Adrenal gland (tissue), 19 donors: ENCODE results near the gene ZNF543. TPM values are rescaled to one million over a fixed set of nuclear protein-coding genes. Genes with fewer than 3 reads are reported as not detected.

Experiments used
- DNase-seq, 7 donors: peaks; one replicate each; pipeline ENCODE4 v3.0.0-alpha.2; 2019 to 2020
- H3K27ac ChIP-seq, 5 donors: fragments of 200-600 bp; sonication (generic) in 4 of 5; 1 replicate in 3 of 5; 2 replicates in 2 of 5; pipeline versions ENCODE4 v1.5.1 to v1.8.0; 2016 to 2020; ENCODE audit warnings: mild to moderate bottlenecking in 1 of 5
- H3K27me3 ChIP-seq: fragments of 200-600 bp; 2 replicates; pipeline ENCODE4 v1.8.0; 2021
- H3K36me3 ChIP-seq, 2 donors: fragments of 200-600 bp; replicated peaks in 1 of 2; 1 replicate in 1 of 2; 2 replicates in 1 of 2; pipeline versions ENCODE4 v1.5.1 to v1.8.0; 2018 to 2022
- H3K4me1 ChIP-seq, 2 donors: fragments of 200-600 bp; replicated peaks in 1 of 2; 1 replicate in 1 of 2; 2 replicates in 1 of 2; pipeline versions ENCODE4 v1.5.1 to v1.8.0; 2018 to 2021
- H3K4me3 ChIP-seq, 4 donors: fragments of 200-600 bp; sonication (generic) in 3 of 4; one replicate each; pipeline ENCODE4 v1.5.1; 2016 to 2018
- H3K9me3 ChIP-seq, 3 donors: fragments of 200-600 bp; sonication (generic) in 1 of 3; replicated peaks in 1 of 3; 1 replicate in 2 of 3; 2 replicates in 1 of 3; pipeline versions ENCODE4 v1.5.1 to v1.8.0; 2016 to 2021
- CTCF ChIP-seq, 6 experiments: fragments of 450-650 bp in 4 of 6; fragments of 200-600 bp in 2 of 6; sonication (generic) in 1 of 6; IDR thresholded peaks; 1 replicate in 5 of 6; 2 replicates in 1 of 6; pipeline versions ENCODE4 v1.5.1 to v1.8.0; 2016 to 2021; ENCODE audit warnings: antibody characterized with exemption in 6 of 6, mild to moderate bottlenecking in 2 of 6, moderate library complexity in 1 of 6
- POLR2A ChIP-seq, 2 donors: fragments of 450-650 bp; IDR thresholded peaks; one replicate each; pipeline ENCODE4 v1.6.1; 2017; ENCODE audit warnings: antibody characterized with exemption in 2 of 2, mild to moderate bottlenecking in 2 of 2, moderate library complexity in 1 of 2
- WGBS, 4 donors: extraction: QIAGEN DNeasy Blood & Tissue Kit in 2 of 4; methylation state at CpG; one replicate each; pipeline versions ENCODE4 v1.1.5 to v1.1.7; 2013 to 2017; 5-methylcytosine and 5-hydroxymethylcytosine counted together
- intact Hi-C, 2 donors: fragments of 100-400 bp; cut with DNase I; formaldehyde crosslinking; loops; one replicate each; pipeline versions ENCODE4 v1.14.1 to v1.15.0; 2022 to 2023
- long read RNA-seq, 10 donors: library from polyadenylated mRNA in 3 of 10; unstranded in 2 of 10; stranded (forward) in 1 of 10; transcript quantifications; one replicate each; pipeline ENCODE4 v2.0.0 and lab custom pipeline, GENCODE V29; 2021 to 2026
- polyA plus RNA-seq, 3 donors: library from polyadenylated mRNA; stranded (reverse); fragments of 200-250 nt in 2 of 3; fragments of 350-450 nt in 1 of 3; fragmentation: Illumina TruSeq in 1 of 3; extraction: RNeasy Lipid Tissue Mini Kit (QIAGEN cat#74804) in 1 of 3; gene quantifications; one replicate each; pipeline ENCODE4 v1.2.3, GENCODE V29; 2013 to 2014
- total RNA-seq, 9 donors: library from RNA; depleted of rRNA in 4 of 9; stranded (reverse); fragments of >200 nt in 4 of 9; fragments of 120-200 nt in 1 of 9; fragmentation: NEBNext Ultra II Directional in 1 of 9; extraction: Animal tissue kit (Norgen Biotek cat#: 25700) in 1 of 9; gene quantifications; one replicate each; pipeline versions ENCODE4 v1.1.0 to v1.2.4, GENCODE V29; 2013 to 2023
- donor health status: healthy with polysubstance abuse.
- donor health status: Bipolar disorder and iron deficiency.
- donor health status: DM: yes; HTN: yes; CAD: no.
- donor health status: DM: no; HTN: no; CAD: no.
- donor health status: DM: no; HTN: no; CAD: no.
- donor health status: DM: yes; HTN: yes; CAD: no.

ZNF543 gene
- total RNA-seq (10 to 100 TPM in 5 of 9 donors, 1 to 10 TPM in 4; 7.2 to 17.8 (median 10.4) TPM), polyA plus RNA-seq (1 to 10 TPM; 1.1 to 2.4 (median 1.9) TPM)
- long read RNA-seq, donor 1 = 0 reads
- long read RNA-seq, donor 2, partial matches to known transcripts = 0 of 3 reads
- long read RNA-seq, donor 2, other reads (novel, unspliced or antisense) = 0 of 3 reads
- long read RNA-seq, donor 3 = 0 reads
- long read RNA-seq, donor 4, partial matches to known transcripts = 0 of 2 reads
- long read RNA-seq, donor 4, other reads (novel, unspliced or antisense) = 1 of 2 reads
- long read RNA-seq, donor 5, transcript ZNF543-201 (4 exons, 3,659 nt) = major isoform, 6 of 7 reads
- long read RNA-seq, donor 5, partial matches to known transcripts = 0 of 7 reads
- long read RNA-seq, donor 5, other reads (novel, unspliced or antisense) = 1 of 7 reads
- long read RNA-seq, donor 6, partial matches to known transcripts = 0 of 1 reads
- long read RNA-seq, donor 6, other reads (novel, unspliced or antisense) = 0 of 1 reads
- long read RNA-seq, donor 7 = 0 reads
- long read RNA-seq, donor 8 = 0 reads
- long read RNA-seq, donor 9, partial matches to known transcripts = 0 of 2 reads
- long read RNA-seq, donor 9, other reads (novel, unspliced or antisense) = 0 of 2 reads
- long read RNA-seq, donor 10, partial matches to known transcripts = 0 of 1 reads
- long read RNA-seq, donor 10, other reads (novel, unspliced or antisense) = 0 of 1 reads

- 0 to 2% (median 0%) methylated on average over 20 to 71 of the region's 71 CpGs for WGBS, 4 donors
- DNase-seq = peak; percentile 96 to 99 (median 98)
- Histone ChIP-seq H3K4me1 (peaks cover 19 to 21% of the 10 kb centered on the region in 2 donors), H3K27me3 (no peaks in the 10 kb centered on the region), H3K36me3 (peaks cover 0 to 21% of the 10 kb centered on the region in 2 donors), H3K9me3 (no peaks in the 10 kb centered on the region), H3K27ac (peak within 1 kb of the TSS; percentile 69 to 91 (median 87)), H3K4me3 (peak within 1 kb of the TSS; percentile 64 to 85 (median 71))
- TF ChIP-seq CTCF (IDR thresholded peaks at IDR 0.05) = peak in 3 of 6 experiments; percentile 3 to 23 (median 12)
- TF ChIP-seq POLR2A (IDR thresholded peaks at IDR 0.05) = peak; percentile 35 to 88
- intact Hi-C loops = no loop called here
These were observed at the start of gene ZNF543 for GRCh38 chr19:57320180-57321084. TSS of gene ZNF543 (plus strand) at chr19:57320472. CDS start at chr19:57320854, 382 bp downstream.

- H3K4me1 ChIP-seq = peaks cover 0 to 8% of the 10 kb centered on the region in 2 donors
- DNase-seq = no peak
- intact Hi-C loops = no loop called here
- no peaks in the 10 kb centered on the region for H3K36me3 ChIP-seq
- H3K9me3 ChIP-seq = no peaks in the 10 kb centered on the region
- WGBS, 4 donors = 94 to 98% (median 95%) methylated on average over 8 of the region's 8 CpGs
- no peak overlapping the region for H3K4me3 ChIP-seq
- no peak for TF ChIP-seq POLR2A (IDR thresholded peaks at IDR 0.05)
- no peak for TF ChIP-seq CTCF (IDR thresholded peaks at IDR 0.05)
- H3K27me3 ChIP-seq = no peaks in the 10 kb centered on the region
- no peak overlapping the region for H3K27ac ChIP-seq
These were observed 49.0 kb upstream of the ZNF543 start for GRCh38 chr19:57271280-57271679.

DNA sequence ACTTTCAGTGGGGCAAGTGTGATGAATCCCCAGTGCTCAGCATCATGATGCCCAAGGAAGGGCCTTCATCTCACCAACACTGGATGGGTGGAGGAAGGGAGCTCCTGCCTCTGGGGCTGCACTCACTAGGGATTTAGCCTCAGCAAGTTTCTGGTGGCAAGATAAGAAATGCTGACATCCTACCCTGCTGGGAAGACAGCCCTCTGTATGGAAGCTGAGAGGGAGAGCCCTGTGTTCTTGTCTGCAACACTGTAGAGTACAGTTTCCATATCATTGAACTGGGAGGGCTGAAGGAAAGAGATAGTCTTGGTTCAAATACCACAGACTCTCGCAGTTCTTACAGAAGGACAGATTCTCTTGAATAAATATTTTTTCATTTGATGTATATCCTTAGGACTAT lies 47.3 kb upstream of the ZNF543 start:
- H3K27me3 ChIP-seq = no peaks in the 10 kb centered on the region
- peaks cover 0 to 13% of the 10 kb centered on the region in 2 donors for H3K4me1 ChIP-seq
- H3K9me3 ChIP-seq = no peaks in the 10 kb centered on the region
- TF ChIP-seq POLR2A (IDR thresholded peaks at IDR 0.05) (no peak), CTCF (IDR thresholded peaks at IDR 0.05) (no peak)
- intact Hi-C loops = no loop called here
- no peak overlapping the region for H3K4me3 ChIP-seq
- DNase-seq = no peak
- 63 to 94% (median 87%) methylated on average over 1 of the region's 1 CpG for WGBS, 4 donors
- H3K27ac ChIP-seq = no peak overlapping the region
- no peaks in the 10 kb centered on the region for H3K36me3 ChIP-seq
